Inflammatory macrophage (primary cell): ENCODE measurements around the gene RBBP7.
"Not testable (repeated sequence)": the region's sequence is repeated elsewhere in the genome, so short reads cannot be mapped to it uniquely, and the experiment has no call there.

Experiments used
- DNase-seq, 2 donors: peaks; one replicate each; pipeline ENCODE4 v3.0.0-alpha.2; 2020 to 2022

Gene RBBP7

DNA sequence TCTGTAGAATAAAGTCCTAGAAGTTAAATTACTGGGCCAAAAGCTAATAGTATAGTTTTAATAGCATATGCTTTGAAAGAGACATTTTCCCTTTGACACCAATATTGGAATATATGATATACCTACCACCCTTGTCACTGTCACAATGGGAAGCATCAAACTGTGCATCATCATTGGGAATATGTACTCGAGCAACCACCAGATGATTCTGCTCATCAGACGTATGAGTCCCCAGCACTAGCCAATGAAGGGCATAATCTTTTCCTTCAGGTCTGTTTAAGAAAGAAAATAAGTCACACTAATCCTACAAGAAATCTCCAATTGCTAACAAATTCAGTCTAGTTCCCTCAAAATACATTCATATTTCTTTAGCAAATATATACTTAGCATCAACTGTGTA lies 7.3 kb downstream of the RBBP7 start:
- DNase-seq, result no peak

GRCh38 chrX:16856744-16857143 lies 13.4 kb downstream of the RBBP7 start:
- DNase-seq, result no peak

DNA sequence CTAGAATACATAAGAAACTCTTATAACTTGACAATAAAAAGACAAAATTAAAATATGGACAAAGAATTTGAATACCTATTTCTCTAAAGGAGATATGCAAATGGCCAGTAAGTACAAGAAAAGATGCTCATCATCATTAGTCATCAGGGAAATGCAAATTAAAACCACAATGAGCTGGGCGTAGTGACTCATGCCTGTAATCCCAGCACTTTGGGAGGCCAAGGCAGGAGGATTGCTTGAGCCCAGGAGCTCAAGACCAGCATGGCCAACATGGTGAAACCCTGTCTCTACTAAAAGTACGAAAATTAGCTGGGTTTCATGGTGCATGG lies 14.1 kb downstream of the RBBP7 start:
- not testable (repeated sequence) for DNase-seq

DNA sequence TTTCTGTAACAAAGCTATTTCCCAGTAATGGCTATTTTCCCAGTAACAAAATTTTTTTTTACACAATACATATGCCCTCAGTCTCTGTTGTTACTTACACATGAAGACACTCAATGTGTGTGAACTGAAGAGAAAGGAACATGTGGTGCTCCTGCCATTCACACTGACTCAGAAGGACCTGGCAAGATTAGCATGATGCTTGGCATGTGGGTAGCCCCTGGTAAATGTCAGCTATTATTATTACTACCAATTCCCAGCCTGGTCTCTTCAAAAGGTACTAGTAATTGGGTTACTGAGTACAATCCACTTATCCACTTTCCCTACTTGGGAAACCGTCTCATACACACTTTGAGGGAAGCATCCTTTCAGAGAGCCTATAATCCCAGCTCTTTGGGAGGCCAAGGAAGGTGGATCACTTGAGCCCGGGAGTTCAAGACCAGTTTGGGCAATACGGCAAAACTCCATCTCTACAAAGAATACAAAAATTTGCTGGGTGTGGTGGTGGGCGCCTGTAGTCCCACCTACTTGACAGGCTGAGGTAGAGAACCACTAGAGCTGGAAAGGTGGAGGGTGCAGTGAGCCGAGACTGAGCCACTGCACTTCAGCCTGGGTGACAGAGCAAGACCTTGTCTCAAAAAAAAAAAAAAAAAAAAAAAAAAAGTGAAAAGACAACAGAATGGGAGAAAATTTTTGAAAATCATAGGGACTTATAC lies 14.6 kb downstream of the RBBP7 start:
- no peak for DNase-seq

DNA sequence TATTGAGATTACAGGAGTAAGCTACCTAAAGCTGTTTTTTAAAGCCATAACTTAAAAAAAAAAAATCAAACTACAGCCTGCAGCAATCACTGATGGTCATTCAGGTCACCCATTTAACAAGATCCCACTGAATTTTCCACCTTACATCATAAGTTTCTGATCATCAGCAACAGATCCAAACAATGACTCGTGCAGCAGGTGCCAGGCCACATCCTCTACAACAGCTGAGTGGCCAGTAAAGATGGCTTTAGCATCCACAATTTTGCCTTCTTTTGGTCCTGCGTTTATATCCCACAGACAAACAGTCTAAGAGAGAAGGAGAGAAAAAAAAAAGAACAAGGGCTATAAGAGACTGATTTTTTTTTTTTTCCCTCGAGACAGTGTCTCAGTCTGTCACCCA lies 16.6 kb downstream of the RBBP7 start:
- DNase-seq, result no peak

DNA sequence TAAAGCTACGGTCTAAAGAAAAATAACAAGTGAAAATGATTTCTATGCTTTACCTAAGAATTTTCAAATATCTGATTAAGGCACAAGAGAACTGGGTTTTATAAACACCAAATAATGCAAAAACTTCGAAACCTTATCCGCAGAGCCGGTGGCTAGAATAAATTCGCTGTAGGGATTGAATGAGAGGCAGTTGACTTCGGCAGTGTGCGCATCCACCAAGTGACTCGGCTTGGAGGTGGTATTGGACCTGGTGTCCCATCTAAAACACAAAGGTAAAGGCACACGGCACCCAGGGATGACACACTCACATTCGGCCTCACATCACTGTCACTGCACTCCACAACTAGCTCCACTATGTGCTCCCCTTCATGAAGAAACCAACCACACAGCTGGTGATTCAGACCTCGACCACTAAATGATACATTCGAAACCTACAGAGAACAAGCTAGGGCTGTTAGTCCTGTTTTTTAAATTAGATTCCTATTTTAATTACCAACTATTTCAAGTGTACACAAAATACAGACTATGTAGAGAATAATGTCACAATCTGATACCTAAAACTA lies 17.5 kb downstream of the RBBP7 start:
- DNase-seq, result no peak

GRCh38 chrX:16851827-16852226 lies 18.3 kb downstream of the RBBP7 start:
- no peak for DNase-seq

- DNase-seq, result no peak
Measured at GRCh38 chrX:16851421-16851820, 18.7 kb downstream of the RBBP7 start.

- no peak for DNase-seq
Measured at GRCh38 chrX:16848541-16848940, 21.6 kb downstream of the RBBP7 start.

GRCh38 chrX:16845686-16846085 lies 24.5 kb downstream of the RBBP7 start:
- DNase-seq, result no peak

DNA sequence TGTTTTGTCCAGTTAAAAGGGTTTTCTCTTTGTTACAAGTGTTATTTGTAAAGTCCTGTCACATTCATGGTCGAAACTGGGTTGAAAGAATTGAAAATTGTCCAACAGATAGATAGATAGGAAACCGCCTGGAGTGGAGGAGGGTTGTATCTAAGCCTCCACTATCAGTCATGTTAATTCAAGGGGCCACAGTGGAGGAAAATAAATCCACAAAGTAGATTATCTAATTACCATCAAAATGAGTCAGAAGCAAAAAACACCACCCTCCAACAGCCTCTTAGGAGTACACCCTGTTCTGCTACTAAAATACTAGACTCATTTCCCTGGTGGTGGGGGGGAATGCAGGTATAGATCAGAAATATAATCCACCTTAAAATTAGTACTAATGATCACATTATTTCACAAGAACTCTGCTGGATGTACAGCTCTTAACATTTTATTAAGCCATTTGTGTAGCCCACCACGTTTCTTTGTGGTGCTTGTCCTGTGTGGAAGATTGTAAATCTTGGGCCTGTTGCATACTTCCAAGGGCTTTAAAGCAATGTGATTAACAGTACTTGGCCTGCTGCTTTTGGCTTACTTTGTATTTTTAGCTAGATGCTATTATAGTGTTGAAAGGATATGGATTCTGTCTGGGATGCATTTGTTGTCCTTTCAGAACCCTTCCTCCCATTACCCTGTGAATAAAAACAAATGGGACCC lies 26.8 kb downstream of the RBBP7 start:
- DNase-seq, result no peak

GRCh38 chrX:16842684-16843083 lies 27.5 kb downstream of the RBBP7 start:
- no peak for DNase-seq

DNA sequence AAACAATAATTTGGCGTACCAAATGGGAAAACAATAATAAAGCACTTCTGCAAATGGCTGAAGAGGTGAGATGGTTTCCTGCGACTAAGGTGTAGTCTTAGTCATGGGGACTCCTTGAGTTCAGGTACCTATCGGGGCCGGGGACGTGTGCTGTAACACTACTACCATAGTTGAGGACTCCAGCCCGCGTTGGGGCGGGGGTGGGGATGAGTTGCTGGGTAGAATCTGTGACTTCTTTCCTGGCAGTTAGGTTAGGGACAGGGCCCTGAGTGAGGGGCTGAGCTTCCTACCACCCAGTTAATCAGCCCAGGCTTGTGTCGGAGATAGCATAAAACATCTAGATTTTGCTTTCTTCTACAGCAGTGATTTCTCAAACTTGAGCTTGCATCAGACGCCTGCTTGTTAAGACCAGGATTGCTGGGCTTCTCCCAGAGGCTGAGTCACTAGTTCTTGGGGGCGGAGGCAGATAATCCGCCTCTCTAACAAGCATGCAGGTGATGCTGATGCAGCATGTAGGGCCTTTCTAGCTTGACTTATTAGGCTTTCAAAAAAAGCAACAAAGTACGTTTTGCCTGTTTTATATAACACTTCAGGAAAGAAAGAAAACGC lies 30.2 kb downstream of the RBBP7 start:
- DNase-seq, result peak in 1 of 2 donors; percentile 44

DNA sequence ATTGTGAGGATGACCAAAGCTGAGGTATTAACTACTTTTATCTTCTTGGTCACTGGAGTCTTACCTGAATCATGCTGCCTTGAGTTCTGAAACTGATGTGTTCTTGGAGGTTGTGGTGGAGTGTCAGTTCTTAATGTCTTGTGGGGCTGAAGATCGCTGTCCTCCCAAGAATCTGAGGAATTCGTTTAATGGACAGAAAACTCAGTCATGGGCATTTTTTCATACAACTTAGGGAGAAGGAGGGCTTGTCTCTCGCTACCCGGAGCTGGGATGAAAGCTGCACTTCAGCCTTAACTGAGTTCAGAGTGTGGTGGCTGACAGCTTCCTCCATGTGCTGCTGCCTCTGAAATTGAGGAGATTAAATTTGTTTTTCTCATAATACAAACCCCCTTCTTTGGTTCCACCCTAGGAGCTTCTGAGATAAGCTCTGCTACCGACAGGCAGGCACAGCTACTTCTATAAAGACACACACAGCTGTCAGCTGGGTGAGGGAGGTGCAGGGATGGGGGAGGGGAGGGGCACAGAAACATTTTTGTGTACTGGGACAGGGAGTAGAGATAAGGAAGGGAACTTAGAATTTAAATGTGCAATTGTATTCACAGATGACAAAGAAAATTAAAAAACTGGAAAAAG lies 30.8 kb downstream of the RBBP7 start:
- DNase-seq, result no peak

- peak in 1 of 2 donors; percentile 25 for DNase-seq
Measured at GRCh38 chrX:16838202-16839066, 31.7 kb downstream of the RBBP7 start.

GRCh38 chrX:16836371-16836770 lies 33.8 kb downstream of the RBBP7 start:
- peak; percentile 18 to 28 for DNase-seq

- DNase-seq, result no peak
Measured at GRCh38 chrX:16834806-16835205, 35.4 kb downstream of the RBBP7 start.

- DNase-seq, result no peak
Measured at GRCh38 chrX:16832301-16832700, 37.9 kb downstream of the RBBP7 start.

DNA sequence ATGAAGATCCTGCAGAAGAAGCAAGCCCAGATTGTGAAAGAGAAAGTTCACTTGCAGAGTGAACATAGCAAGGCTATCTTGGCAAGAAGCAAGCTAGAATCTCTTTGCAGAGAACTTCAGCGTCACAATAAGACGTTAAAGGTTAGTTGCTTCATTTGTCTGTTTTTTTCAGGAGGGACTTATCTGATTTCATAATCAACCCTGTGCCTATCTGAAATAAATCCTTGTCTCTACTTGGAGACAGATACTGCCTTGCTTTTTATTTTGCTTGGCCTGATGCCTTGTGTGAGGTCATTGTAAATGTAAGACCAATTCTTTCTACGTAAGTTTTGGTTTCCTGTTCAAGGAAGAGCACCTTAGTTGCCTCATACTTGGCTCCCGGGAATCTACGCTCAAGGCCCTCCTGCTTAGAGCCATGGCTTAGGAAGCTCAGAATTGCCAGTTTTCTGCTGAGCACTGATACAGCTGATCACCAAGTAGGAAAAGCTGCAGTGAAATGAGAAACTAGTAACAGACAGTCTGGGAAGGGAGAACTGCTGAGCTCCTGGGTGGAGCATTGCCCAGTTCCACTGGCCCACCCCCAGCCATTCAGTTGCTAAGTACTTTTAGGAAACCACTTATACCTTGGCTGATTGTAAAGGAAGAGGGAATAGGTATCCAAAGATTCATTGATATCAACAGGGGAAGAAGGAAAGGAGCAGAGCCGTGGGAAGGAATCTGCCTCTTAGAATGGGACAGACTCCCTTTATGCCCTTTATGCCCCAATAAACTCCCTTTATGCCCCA lies 41.8 kb downstream of the RBBP7 start:
- no peak for DNase-seq

- DNase-seq, result no peak
Measured at GRCh38 chrX:16827225-16827624, 42.9 kb downstream of the RBBP7 start.

DNA sequence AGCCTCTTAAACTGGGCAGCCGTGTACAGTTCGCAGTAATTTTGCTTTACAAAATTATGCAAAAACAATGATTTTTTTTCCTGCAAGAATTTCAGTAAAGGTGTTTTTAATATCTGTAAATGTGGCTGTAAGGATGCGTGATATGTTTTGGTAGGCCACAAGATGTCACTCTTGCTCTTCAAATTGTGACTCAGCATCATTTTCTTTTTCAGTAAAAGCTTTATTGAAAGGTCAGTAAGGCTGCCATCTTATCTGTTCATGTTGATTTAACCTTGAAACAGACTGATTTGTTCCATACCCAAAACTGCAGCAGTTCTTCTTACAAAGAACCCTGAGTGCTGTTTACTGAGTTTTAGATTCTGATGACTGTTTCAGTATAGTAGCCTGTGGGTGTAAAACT lies 44.0 kb downstream of the RBBP7 start:
- DNase-seq, result peak; percentile 11 to 25
